SK-N-SH (cell line): ENCODE measurements around the gene AKAP9. TPM values are rescaled to one million over a fixed set of nuclear protein-coding genes. Genes with fewer than 3 reads are reported as not detected.

Experiments
- CTCF ChIA-PET: fragments of 300-600, 350-600 bp; formaldehyde crosslinking; extraction: SDS; loops from one replicate; lab custom pipeline; 2021; lab: Yijun Ruan, JAX
- POLR2A ChIA-PET: fragments of 350-600 bp; sonication (Branson Sonifier 250); formaldehyde crosslinking; extraction: SDS; loops from one replicate; lab custom pipeline; 2020; ENCODE audit warnings: antibody characterized with exemption, inconsistent platforms; lab: Yijun Ruan, JAX
- DNase-seq: peaks from one replicate; pipeline ENCODE4 v3.0.0; 2012
- H2AFZ ChIP-seq: fragments of 200-600 bp; sonication (generic); 2 replicates; pipeline ENCODE4 v1.8.1; 2016; ENCODE audit warnings: antibody characterized with exemption, mild to moderate bottlenecking, low read depth
- H3F3A ChIP-seq: fragments of 200-600 bp; sonication (generic); replicated peaks from 2 replicates; pipeline ENCODE3; 2016; ENCODE audit warnings: antibody characterized with exemption, mild to moderate bottlenecking; ENCODE audit not compliant: insufficient read depth
- H3K27ac ChIP-seq, 2 experiments: fragments of 200-500 bp in 1 of 2; fragments of 200-600 bp in 1 of 2; sonication (Bioruptor generic) in 1 of 2; sonication (generic), shearing (Covaris generic) in 1 of 2; 2 replicates each; pipeline versions ENCODE4 v1.5.1 to v1.6.1; 2014 to 2016; ENCODE audit warnings: low read depth in 2 of 2, inconsistent platforms in 1 of 2, low read length in 1 of 2, mild to moderate bottlenecking in 1 of 2, mixed read lengths in 1 of 2
- H3K27me3 ChIP-seq: fragments of 200-600 bp; sonication (generic), shearing (Covaris generic); 2 replicates; pipeline ENCODE4 v1.6.1; 2016; ENCODE audit warnings: mixed run types; ENCODE audit not compliant: insufficient read depth
- H3K36me3 ChIP-seq, 2 experiments: fragments of 200-500 bp in 1 of 2; fragments of 200-600 bp in 1 of 2; sonication (Bioruptor generic) in 1 of 2; sonication (generic) in 1 of 2; replicated peaks in 1 of 2; 2 replicates each; pipeline versions ENCODE3 to v1.5.1; 2014 to 2016; ENCODE audit warnings: low read length in 1 of 2, mild to moderate bottlenecking in 1 of 2; ENCODE audit not compliant: insufficient read depth in 2 of 2, control insufficient read depth in 1 of 2
- H3K4me1 ChIP-seq, 2 experiments: fragments of 200-500 bp in 1 of 2; fragments of 200-600 bp in 1 of 2; sonication (Bioruptor generic) in 1 of 2; sonication (generic), shearing (Covaris generic) in 1 of 2; 2 replicates each; pipeline versions ENCODE4 v1.5.1 to v1.6.1; 2014 to 2016; ENCODE audit warnings: low read depth in 1 of 2, low read length in 1 of 2, mixed run types in 1 of 2; ENCODE audit not compliant: insufficient read depth in 2 of 2, control insufficient read depth in 1 of 2
- H3K4me2 ChIP-seq: fragments of 200-600 bp; sonication (generic), shearing (Covaris generic); 2 replicates; pipeline ENCODE4 v1.6.1; 2017; ENCODE audit warnings: mixed run types
- H3K4me3 ChIP-seq, 2 experiments: fragments of 200-500 bp in 1 of 2; fragments of 200-600 bp in 1 of 2; sonication (Bioruptor generic) in 1 of 2; sonication (generic), shearing (Covaris generic) in 1 of 2; 2 replicates each; pipeline versions ENCODE4 v1.5.1 to v1.8.1; 2014 to 2016; ENCODE audit warnings: low read depth in 2 of 2, inconsistent platforms in 1 of 2, low read length in 1 of 2, mild to moderate bottlenecking in 1 of 2, mixed read lengths in 1 of 2, moderate library complexity in 1 of 2
- H3K79me2 ChIP-seq: fragments of 200-600 bp; sonication (generic); 2 replicates; pipeline ENCODE4 v1.8.1; 2017; ENCODE audit warnings: mild to moderate bottlenecking; ENCODE audit not compliant: insufficient read depth
- H3K9ac ChIP-seq: fragments of 200-600 bp; sonication (generic); 2 replicates; pipeline ENCODE4 v1.6.1; 2017; ENCODE audit warnings: mixed run types
- H3K9me2 ChIP-seq: fragments of 200-600 bp; sonication (generic); 2 replicates; pipeline ENCODE4 v1.6.1; 2017; ENCODE audit warnings: mixed run types
- H3K9me3 ChIP-seq: fragments of 200-600 bp; sonication (generic); 2 replicates; pipeline ENCODE4 v1.6.1; 2017; ENCODE audit warnings: mixed run types, mild to moderate bottlenecking, moderate library complexity
- H4K20me1 ChIP-seq: fragments of 200-600 bp; sonication (generic); 2 replicates; pipeline ENCODE4 v1.6.1; 2017; ENCODE audit warnings: mild to moderate bottlenecking, mixed run types; ENCODE audit not compliant: insufficient read depth
- ELF1 ChIP-seq: IDR thresholded peaks from 2 replicates; pipeline ENCODE4 v1.4.0; 2012
- EP300 ChIP-seq, 2 experiments: IDR thresholded peaks; 2 replicates each; pipeline versions ENCODE4 v1.4.0 to v1.6.1; 2012; ENCODE audit warnings: borderline replicate concordance in 1 of 2, low read depth in 1 of 2, low read length in 1 of 2
- FOXM1 ChIP-seq: IDR thresholded peaks from 2 replicates; pipeline ENCODE4 v1.4.0; 2012; ENCODE audit warnings: low read depth, mild to moderate bottlenecking
- GATA2 ChIP-seq: sonication (generic); formaldehyde crosslinking; IDR thresholded peaks from 2 replicates; pipeline ENCODE4 v1.5.0; 2020; ENCODE audit warnings: mild to moderate bottlenecking, missing genetic modification reagents
- MAX ChIP-seq: IDR thresholded peaks from 2 replicates; pipeline ENCODE4 v1.4.0; 2012; ENCODE audit warnings: low read depth
- RAD21 ChIP-seq: IDR thresholded peaks from 2 replicates; pipeline ENCODE4 v1.6.1; 2012; ENCODE audit warnings: mild to moderate bottlenecking, low read length
- TCF12 ChIP-seq: IDR thresholded peaks from 2 replicates; pipeline ENCODE4 v1.4.0; 2012
- TEAD4 ChIP-seq: IDR thresholded peaks from 2 replicates; pipeline ENCODE4 v1.4.0; 2012; ENCODE audit warnings: mild to moderate bottlenecking, borderline replicate concordance; ENCODE audit not compliant: insufficient read depth
- YY1 ChIP-seq: IDR thresholded peaks from 2 replicates; pipeline ENCODE4 v1.4.0; 2012; ENCODE audit warnings: low read depth, mild to moderate bottlenecking
- WGBS: methylation state at CpG from one replicate; pipeline ENCODE4 v1.1.6; 2017; ENCODE audit warnings: low lambda C conversion rate; 5-methylcytosine and 5-hydroxymethylcytosine counted together
- polyA plus RNA-seq, 3 experiments: library from polyadenylated mRNA; depleted of rRNA; stranded (reverse); fragments of >200 nt; gene quantifications; 2 replicates each; pipeline ENCODE4 v1.2.3, GENCODE V29; 2012

AKAP9 gene
- polyA plus RNA-seq, 1 of the 3 experiments (the other 2 are of a cell fraction) = 13.1 TPM

- H3K4me1 ChIP-seq = peaks cover 0 to 3% of the 10 kb centered on the region in 2 experiments; a peak in 1 of 4 replicates
- POLR2A ChIA-PET = no interaction called here
- H3K27ac ChIP-seq = no peak overlapping the region
- H3K36me3 ChIP-seq = peaks cover 45 to 66% of the 10 kb centered on the region in 2 experiments
- H3K27me3 ChIP-seq = no peaks in the 10 kb centered on the region
- no peak overlapping the region for H2AFZ ChIP-seq
- no peak for TF ChIP-seq MAX
- no peak for TF ChIP-seq YY1
- no peak for TF ChIP-seq FOXM1
- no peak for DNase-seq
- no peaks in the 10 kb centered on the region for H3K79me2 ChIP-seq
- peaks cover 21% of the 10 kb centered on the region for H3F3A ChIP-seq
- CTCF ChIA-PET = interaction anchor here (1.2 to 1.4 kb wide), 3 partner anchors 14 to 61 kb away, joined by 3 to 5 read pairs (median 4); no protein-coding TSS in a partner anchor
- no peak overlapping the region for H3K4me2 ChIP-seq
- no peaks in the 10 kb centered on the region for H4K20me1 ChIP-seq
- H3K9me3 ChIP-seq = no peaks in the 10 kb centered on the region
- no peak overlapping the region for H3K9ac ChIP-seq
- H3K4me3 ChIP-seq = no peak overlapping the region
- 72% methylated on average over 1 of the region's 1 CpG for WGBS
- H3K9me2 ChIP-seq = no peaks in the 10 kb centered on the region
Measured at GRCh38 chr7:92072121-92072520, 131.5 kb downstream of the AKAP9 start.

- H3K4me1 ChIP-seq = peaks cover 0 to 3% of the 10 kb centered on the region in 2 experiments; a peak in 1 of 4 replicates
- H4K20me1 ChIP-seq = no peaks in the 10 kb centered on the region
- no peaks in the 10 kb centered on the region for H3K9me2 ChIP-seq
- no peak overlapping the region for H3K27ac ChIP-seq
- no peaks in the 10 kb centered on the region for H3K27me3 ChIP-seq
- TF ChIP-seq TCF12 (no peak), GATA2 (CRISPR knock-in tag) (no peak)
- no peak overlapping the region for H2AFZ ChIP-seq
- H3K4me3 ChIP-seq = no peak overlapping the region
- ChIA-PET POLR2A (no interaction called here), CTCF (interaction anchor here (1.3 to 1.4 kb wide), 2 partner anchors 14 to 60 kb away, joined by 3 to 4 read pairs; no protein-coding TSS in a partner anchor)
- peaks cover 21% of the 10 kb centered on the region for H3F3A ChIP-seq
- H3K36me3 ChIP-seq = peaks cover 43 to 66% of the 10 kb centered on the region in 2 experiments
- H3K4me2 ChIP-seq = no peak overlapping the region
- DNase-seq = no peak
- no peaks in the 10 kb centered on the region for H3K9me3 ChIP-seq
- H3K79me2 ChIP-seq = no peaks in the 10 kb centered on the region
- no peak overlapping the region for H3K9ac ChIP-seq
- 95% methylated on average over 3 of the region's 3 CpGs for WGBS
Measured at GRCh38 chr7:92072708-92073107, 132.0 kb downstream of the AKAP9 start.

GRCh38 chr7:92075455-92076158 is 134.9 kb downstream of the AKAP9 start:
- WGBS = 85% methylated on average over 4 of the region's 4 CpGs
- H2AFZ ChIP-seq = no peak overlapping the region
- DNase-seq = no peak
- TF ChIP-seq EP300 (IDR thresholded peaks at IDR 0.05; ENCODE audit: borderline replicate concordance in 1 of 2, low read depth in 1 of 2, low read length in 1 of 2) (no peak), YY1 (no peak), ELF1 (no peak), TEAD4 (no peak), RAD21 (no peak), GATA2 (CRISPR knock-in tag) (no peak)
- H3K36me3 ChIP-seq = peaks cover 51 to 66% of the 10 kb centered on the region in 2 experiments
- no peaks in the 10 kb centered on the region for H3K27me3 ChIP-seq
- no peak overlapping the region for H3K4me3 ChIP-seq
- H3K9me3 ChIP-seq = no peaks in the 10 kb centered on the region
- no peak overlapping the region for H3K9ac ChIP-seq
- POLR2A ChIA-PET = no interaction called here
- H3F3A ChIP-seq = peaks cover 22% of the 10 kb centered on the region
- H3K4me2 ChIP-seq = no peak overlapping the region
- no peaks in the 10 kb centered on the region for H3K9me2 ChIP-seq
- H3K27ac ChIP-seq = 0 out of 4 replicates have a peak overlapping the region, but pooled peaks of 1 of the 2 experiments have one; percentile 43
- H4K20me1 ChIP-seq = no peaks in the 10 kb centered on the region
- H3K4me1 ChIP-seq = peaks cover 0 to 3% of the 10 kb centered on the region in 2 experiments; a peak in 1 of 4 replicates
- no peaks in the 10 kb centered on the region for H3K79me2 ChIP-seq
- CTCF ChIA-PET = interaction anchor here (1.1 to 1.5 kb wide), 4 partner anchors 10 to 372 kb away, joined by 3 read pairs; partner anchors contain the start of gene GATAD1
